Erythroblast (primary cell): ENCODE measurements around the gene AUTS2.

ENCODE experiments used
- GATA1 ChIP-seq: IDR thresholded peaks from 2 replicates; pipeline ENCODE4 v1.6.1; 2011; ENCODE audit warnings: low read depth, mild to moderate bottlenecking, control low read depth, low read length, moderate library complexity
- POLR2A ChIP-seq: IDR thresholded peaks from 2 replicates; pipeline ENCODE4 v1.6.1; 2011; ENCODE audit warnings: mild to moderate bottlenecking, low read length

- TF ChIP-seq POLR2A: no peak
- TF ChIP-seq GATA1: no peak
Observed at GRCh38 chr7:70680306-70680705, 1082.0 kb downstream of the AUTS2 start.
